IMR-90 (cell line): ENCODE measurements around the gene UBE2C. TPM values are rescaled to one million over a fixed set of nuclear protein-coding genes. Genes with fewer than 3 reads are reported as not detected.

Experiments used
- ATAC-seq: fragments of 200-7000 bp; cut with Tn5 transposase; 2 replicates; pipeline ENCODE4 v1.9.1; 2020; ENCODE audit warnings: low read depth, mild to moderate bottlenecking, moderate library complexity
- BruUV-seq: library from RNA; stranded (reverse); fragments of 400-500 nt; replicated peaks from 2 replicates; lab custom pipeline; 2021; lab: Mats Ljungman, UMichigan
- CTCF ChIA-PET: fragments of 300-600 bp; formaldehyde crosslinking; extraction: SDS; loops from one replicate; lab custom pipeline; 2021; ENCODE audit warnings: antibody characterized with exemption; lab: Yijun Ruan, JAX
- POLR2A ChIA-PET: fragments of 300-600 bp; sonication (Branson Sonifier 250); formaldehyde crosslinking; loops from one replicate; lab custom pipeline; 2022; ENCODE audit warnings: antibody characterized with exemption; ENCODE audit not compliant: unreplicated experiment; lab: Charles Lee
- DNase-seq: peaks from one replicate; pipeline ENCODE4 v3.0.0; 2013
- H2AFZ ChIP-seq: replicated peaks from 2 replicates; pipeline ENCODE3; 2013; ENCODE audit warnings: low read length, mild to moderate bottlenecking; ENCODE audit not compliant: poor library complexity
- H2AK5ac ChIP-seq: 2 replicates; pipeline ENCODE4 v1.6.1; 2013; ENCODE audit warnings: low read depth, low read length, inconsistent platforms
- H2AK9ac ChIP-seq: replicated peaks from 2 replicates; pipeline ENCODE3; 2013; ENCODE audit warnings: mild to moderate bottlenecking, low read depth, low read length, moderate library complexity; ENCODE audit not compliant: poor library complexity
- H2BK120ac ChIP-seq: 2 replicates; pipeline ENCODE4 v1.6.1; 2013; ENCODE audit warnings: low read depth, low read length, inconsistent platforms
- H2BK15ac ChIP-seq: 3 replicates; pipeline ENCODE4 v1.6.1; 2013; ENCODE audit warnings: low read depth, low read length, inconsistent platforms
- H2BK20ac ChIP-seq: 2 replicates; pipeline ENCODE4 v1.6.1; 2013; ENCODE audit warnings: low read depth, mild to moderate bottlenecking, inconsistent platforms, low read length, moderate library complexity
- H2BK5ac ChIP-seq: 2 replicates; pipeline ENCODE4 v1.6.1; 2013; ENCODE audit warnings: mild to moderate bottlenecking, low read depth, low read length, inconsistent platforms; ENCODE audit not compliant: poor library complexity, severe bottlenecking
- H3K14ac ChIP-seq: replicated peaks from 2 replicates; pipeline ENCODE4 v1.6.1; 2013; ENCODE audit warnings: low read depth, low read length, inconsistent platforms
- H3K18ac ChIP-seq: 2 replicates; pipeline ENCODE4 v1.6.1; 2013; ENCODE audit warnings: low read depth, low read length, control low read depth
- H3K23ac ChIP-seq: 2 replicates; pipeline ENCODE4 v1.6.1; 2013; ENCODE audit warnings: low read depth, low read length, inconsistent platforms
- H3K27ac ChIP-seq: 2 replicates; pipeline ENCODE4 v1.5.1; 2013; ENCODE audit warnings: mild to moderate bottlenecking, control low read depth, low read length; ENCODE audit not compliant: insufficient read depth
- H3K27me3 ChIP-seq: 2 replicates; pipeline ENCODE4 v1.6.1; 2013; ENCODE audit warnings: low read length; ENCODE audit not compliant: control insufficient read depth, insufficient read depth
- H3K36me3 ChIP-seq: 2 replicates; pipeline ENCODE4 v1.6.1; 2013; ENCODE audit warnings: low read length, mixed read lengths; ENCODE audit not compliant: control insufficient read depth, insufficient read depth
- H3K4ac ChIP-seq: 2 replicates; pipeline ENCODE4 v1.6.1; 2013; ENCODE audit warnings: low read depth, low read length, inconsistent platforms
- H3K4me1 ChIP-seq: 2 replicates; pipeline ENCODE4 v1.6.1; 2013; ENCODE audit warnings: low read length, mixed read lengths; ENCODE audit not compliant: control insufficient read depth, insufficient read depth
- H3K4me2 ChIP-seq: 2 replicates; pipeline ENCODE4 v1.6.1; 2013; ENCODE audit warnings: low read depth, mild to moderate bottlenecking, control low read depth, low read length, moderate library complexity
- H3K4me3 ChIP-seq: 2 replicates; pipeline ENCODE4 v1.5.1; 2013; ENCODE audit warnings: low read depth, mild to moderate bottlenecking, control low read depth, low read length, moderate library complexity; ENCODE audit not compliant: insufficient read depth
- H3K56ac ChIP-seq: 2 replicates; pipeline ENCODE4 v1.6.1; 2013; ENCODE audit warnings: low read length, inconsistent platforms; ENCODE audit not compliant: insufficient read depth; ENCODE audit errors: extremely low read depth
- H3K79me1 ChIP-seq, 2 experiments: 2 replicates each; pipeline ENCODE4 v1.6.1; 2013; ENCODE audit warnings: low read length in 2 of 2, inconsistent platforms in 1 of 2, low read depth in 1 of 2
- H3K9ac ChIP-seq: 2 replicates; pipeline ENCODE4 v1.6.1; 2013; ENCODE audit warnings: low read depth, low read length, control low read depth
- H3K9me1 ChIP-seq: 2 replicates; pipeline ENCODE4 v1.6.1; 2013; ENCODE audit warnings: low read length, inconsistent platforms; ENCODE audit not compliant: insufficient read depth
- H3K9me3 ChIP-seq: 2 replicates; pipeline ENCODE4 v1.6.1; 2013; ENCODE audit warnings: low read length; ENCODE audit not compliant: control insufficient read depth, insufficient read depth
- H4K20me1 ChIP-seq: 2 replicates; pipeline ENCODE4 v1.6.1; 2013; ENCODE audit warnings: low read length, inconsistent platforms; ENCODE audit not compliant: insufficient read depth
- H4K5ac ChIP-seq: 2 replicates; pipeline ENCODE4 v1.6.1; 2013; ENCODE audit warnings: mild to moderate bottlenecking, low read depth, low read length, control low read depth
- H4K8ac ChIP-seq, 2 experiments: 2 replicates each; pipeline ENCODE4 v1.6.1; 2013; ENCODE audit warnings: low read depth in 2 of 2, low read length in 2 of 2, control low read depth in 1 of 2, inconsistent platforms in 1 of 2
- H4K91ac ChIP-seq: 2 replicates; pipeline ENCODE4 v1.6.1; 2013; ENCODE audit warnings: low read depth, low read length, inconsistent platforms; ENCODE audit not compliant: insufficient read depth
- WGBS, 2 experiments: methylation state at CpG; one replicate each; pipeline versions ENCODE4 v1.1.5 to v1.1.7; 2013; ENCODE audit warnings: missing lambda C conversion rate in 2 of 2; ENCODE audit not compliant: insufficient read length in 1 of 2; ENCODE audit errors: extremely low coverage in 2 of 2; 5-methylcytosine and 5-hydroxymethylcytosine counted together
- dilution Hi-C: fragments of 300-500 bp; cut with HindIII; formaldehyde crosslinking; loops from one replicate; pipeline ENCODE4 v1.14.3; 2018; ENCODE audit warnings: low sequenced_read_pairs; ENCODE audit not compliant: unreplicated experiment
- in situ Hi-C: fragments of 300-500 bp; cut with MboI; formaldehyde crosslinking; loops from 3 replicates; pipeline ENCODE4 v1.14.3; 2019; ENCODE audit warnings: low sequenced_read_pairs, inconsistent platforms, mixed read lengths
- intact Hi-C: fragments of 100-400 bp; cut with micrococcal nuclease; formaldehyde crosslinking; loops from 2 replicates; pipeline ENCODE4 v1.10.0; 2022
- polyA plus RNA-seq, 3 experiments: library from polyadenylated mRNA; depleted of rRNA; stranded (reverse); fragments of >200 nt; gene quantifications; 2 replicates each; pipeline ENCODE4 v1.2.3, GENCODE V29; 2012; ENCODE audit warnings: low replicate concordance in 1 of 3
- total RNA-seq: library from RNA; depleted of rRNA; stranded (reverse); fragments of >200 nt; gene quantifications from 2 replicates; pipeline ENCODE4 v1.2.3, GENCODE V29; 2012
- TF ChIP-seq, protein P1 (sequence below): fragments of 150-350 bp; IDR thresholded peaks from 2 replicates; pipeline ENCODE4 v1.6.1; 2016; ENCODE audit warnings: low read depth, mild to moderate bottlenecking, low read length, moderate library complexity, borderline replicate concordance

The UBE2C gene
- total and polyA plus RNA-seq, 2 of the 4 experiments (the other 2 are of a cell fraction): 43.4 to 120 TPM

DNA sequence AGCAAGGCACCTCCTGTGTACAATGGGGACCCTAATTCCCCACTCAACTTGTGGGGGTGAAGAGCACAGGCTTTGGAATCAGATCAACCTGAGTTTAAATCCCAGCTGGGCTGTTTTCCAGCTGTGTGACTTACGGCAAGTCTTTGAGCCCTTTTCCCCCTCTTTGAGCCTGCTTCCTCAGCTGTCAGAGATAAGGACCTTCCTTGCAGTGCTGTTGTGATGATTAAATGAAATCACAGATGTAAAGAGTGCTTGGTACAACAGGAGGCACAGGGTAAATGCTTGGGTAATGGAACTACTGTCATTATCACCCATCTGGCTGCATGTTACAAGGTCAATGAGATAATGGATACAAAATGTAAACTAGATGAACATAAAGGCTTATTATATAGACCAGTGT, 24.4 kb downstream of the UBE2C start:
- in situ Hi-C loops: no loop called here
- Histone ChIP-seq H4K8ac (no peak overlapping the region), H3K27ac (no peak overlapping the region), H3K23ac (no peak overlapping the region), H2BK20ac (no peak overlapping the region), H2BK15ac (no peak overlapping the region), H3K14ac (no peak overlapping the region), H3K56ac (no peak overlapping the region), H4K20me1 (no peaks in the 10 kb centered on the region), H3K36me3 (peaks cover 27% of the 10 kb centered on the region), H3K27me3 (no peaks in the 10 kb centered on the region), H2AFZ (no peak overlapping the region), H3K4ac (no peak overlapping the region), H2BK5ac (no peak overlapping the region), H3K4me1 (peaks cover 18% of the 10 kb centered on the region), H4K91ac (no peak overlapping the region), H3K4me3 (no peak overlapping the region), H2BK120ac (no peak overlapping the region), H2AK9ac (peak overlapping the region; percentile 4), H2AK5ac (no peak overlapping the region), H3K9me3 (no peaks in the 10 kb centered on the region), H3K79me1 (peaks cover 15 to 27% of the 10 kb centered on the region in 2 experiments), H3K9ac (no peak overlapping the region), H3K4me2 (peak overlapping the region; percentile 48; the same call in 1 of the 2 replicates), H3K18ac (no peak overlapping the region), H4K5ac (no peak overlapping the region), H3K9me1 (peaks cover 17% of the 10 kb centered on the region)
- no CpG with 5 or more reads among the region's 1 CpG for WGBS, 2 experiments
- ChIA-PET POLR2A (no interaction called here), CTCF (interaction anchor here (1.7 kb wide), 1 partner anchor 133 kb away, joined by 3 read pairs; no protein-coding TSS in a partner anchor)
- ATAC-seq (no peak), DNase-seq (no peak)
- TF ChIP-seq, protein P1, sequence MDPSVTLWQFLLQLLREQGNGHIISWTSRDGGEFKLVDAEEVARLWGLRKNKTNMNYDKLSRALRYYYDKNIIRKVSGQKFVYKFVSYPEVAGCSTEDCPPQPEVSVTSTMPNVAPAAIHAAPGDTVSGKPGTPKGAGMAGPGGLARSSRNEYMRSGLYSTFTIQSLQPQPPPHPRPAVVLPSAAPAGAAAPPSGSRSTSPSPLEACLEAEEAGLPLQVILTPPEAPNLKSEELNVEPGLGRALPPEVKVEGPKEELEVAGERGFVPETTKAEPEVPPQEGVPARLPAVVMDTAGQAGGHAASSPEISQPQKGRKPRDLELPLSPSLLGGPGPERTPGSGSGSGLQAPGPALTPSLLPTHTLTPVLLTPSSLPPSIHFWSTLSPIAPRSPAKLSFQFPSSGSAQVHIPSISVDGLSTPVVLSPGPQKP: no peak
- intact Hi-C loops: loop anchor here (10.0 kb wide), 1 partner anchor 98 kb away; the partner anchor contains the start of gene PCIF1
- BruUV-seq: no TSS peak
- dilution Hi-C loops: no loop called here
